Activated CD4-positive, CD25-positive, alpha-beta regulatory T cell treated with anti-CD3 and anti-CD28 coated beads, Interleukin-2, amount 50 U/mL, for 24 hours (primary cell): ENCODE measurements around the gene TEKT3.

ENCODE experiments used
- ATAC-seq, 2 donors: fragments of 150-1000 bp; cut with Tn5 transposase; one replicate each; pipeline ENCODE4 v1.10.0; 2021; ENCODE audit warnings: mild to moderate bottlenecking in 1 of 2, moderate library complexity in 1 of 2

The TEKT3 gene

DNA sequence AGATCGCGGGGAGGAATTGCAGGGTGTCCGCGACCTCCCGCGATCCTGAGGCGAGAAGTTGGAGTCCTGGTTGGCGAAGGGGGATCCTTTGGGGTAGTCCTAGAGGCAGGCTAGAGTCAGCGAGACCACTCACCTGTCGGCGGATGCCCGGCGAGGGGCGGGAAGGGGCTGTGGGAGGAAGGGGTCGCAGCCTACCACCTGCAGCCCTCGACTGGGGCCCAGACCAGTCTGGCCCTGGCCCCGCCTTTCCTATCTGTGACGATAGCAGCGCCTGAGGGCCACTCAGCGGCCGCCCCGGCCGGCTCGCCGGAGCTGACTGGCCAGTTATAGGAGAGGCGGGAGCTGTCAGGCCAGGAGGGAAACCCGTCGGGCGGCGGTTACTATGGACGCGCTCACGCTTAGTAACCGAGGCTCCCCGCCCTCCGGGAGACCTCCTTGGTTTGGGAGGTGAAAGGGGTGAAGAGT, at the start of gene TEKT3:
TEKT3 (minus strand) TSS at position 213 of the 465 bp plus-strand sequence. CDS start 10,012 bp downstream, outside the sequence.
- ATAC-seq: peak; percentile 20 to 68

DNA sequence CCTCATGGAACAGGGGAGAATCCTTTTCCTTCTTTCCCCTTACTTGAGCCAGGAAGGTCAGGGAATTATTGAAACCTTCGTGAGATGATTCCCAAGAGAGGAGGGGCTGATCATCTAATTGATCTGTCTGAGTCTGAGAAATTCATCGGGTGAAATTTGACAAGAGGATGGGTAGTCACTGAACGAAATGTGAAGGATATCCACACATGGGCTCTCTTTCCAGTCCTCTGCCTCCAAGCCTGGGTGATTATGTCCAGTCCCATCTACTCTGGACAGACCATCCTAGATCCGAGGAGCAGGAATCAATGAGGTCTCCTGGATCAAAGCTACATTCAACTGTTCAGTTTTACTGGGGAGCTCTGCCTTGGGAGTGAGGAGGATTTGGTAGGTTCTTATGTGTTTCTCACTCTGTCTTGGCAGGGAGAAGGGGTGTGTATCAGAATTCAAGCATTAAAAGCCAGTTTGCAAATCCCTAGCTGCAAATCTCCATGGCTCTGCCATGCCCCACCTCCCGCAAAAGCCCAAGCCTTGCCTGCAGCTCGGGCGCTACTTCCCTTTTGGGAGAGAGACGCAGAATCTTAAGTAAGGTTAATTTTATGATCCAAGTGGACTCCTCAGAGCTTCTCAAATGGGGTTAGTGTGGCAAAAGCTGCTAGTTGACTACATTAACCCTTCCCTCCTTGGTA, 47.1 kb upstream of the TEKT3 start:
- no peak for ATAC-seq

DNA sequence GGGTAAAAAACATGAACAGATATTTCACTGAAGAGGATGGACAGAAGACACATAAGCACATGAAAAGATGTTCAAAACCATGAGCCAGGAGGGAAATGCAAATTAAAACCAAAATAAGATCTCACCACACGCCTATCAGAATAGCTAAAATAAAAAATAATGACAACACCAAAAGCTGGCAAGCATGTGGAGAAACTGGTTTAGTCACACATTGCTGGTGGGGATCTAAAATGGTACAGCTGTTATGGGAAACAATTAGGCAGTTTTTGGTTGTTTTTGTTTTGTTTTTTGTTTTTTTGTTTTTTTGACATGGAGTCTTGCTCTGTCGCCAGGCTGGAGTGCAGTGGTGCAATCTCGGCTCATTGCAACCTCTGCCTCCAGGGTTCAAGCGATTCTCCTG, 44.7 kb upstream of the TEKT3 start:
- ATAC-seq: no peak

DNA sequence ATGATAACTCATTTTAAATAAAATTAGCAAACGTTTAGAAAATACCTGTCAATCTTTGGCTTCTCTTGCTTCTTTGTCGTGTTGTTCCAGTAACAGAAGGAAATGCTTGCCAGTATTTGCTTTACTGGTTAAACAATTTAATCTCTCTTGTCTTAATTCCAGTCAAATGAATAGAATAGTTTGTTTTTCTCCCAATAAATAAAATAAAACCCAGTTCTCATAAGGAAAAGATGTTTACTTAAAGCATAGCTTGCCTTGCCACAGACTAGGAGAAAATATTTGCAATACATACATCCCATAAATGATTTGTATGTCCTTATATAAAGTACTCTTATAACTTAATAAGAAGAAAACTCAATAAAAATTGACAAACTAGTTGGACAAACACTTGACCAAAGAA, 43.9 kb upstream of the TEKT3 start:
- ATAC-seq: no peak

DNA sequence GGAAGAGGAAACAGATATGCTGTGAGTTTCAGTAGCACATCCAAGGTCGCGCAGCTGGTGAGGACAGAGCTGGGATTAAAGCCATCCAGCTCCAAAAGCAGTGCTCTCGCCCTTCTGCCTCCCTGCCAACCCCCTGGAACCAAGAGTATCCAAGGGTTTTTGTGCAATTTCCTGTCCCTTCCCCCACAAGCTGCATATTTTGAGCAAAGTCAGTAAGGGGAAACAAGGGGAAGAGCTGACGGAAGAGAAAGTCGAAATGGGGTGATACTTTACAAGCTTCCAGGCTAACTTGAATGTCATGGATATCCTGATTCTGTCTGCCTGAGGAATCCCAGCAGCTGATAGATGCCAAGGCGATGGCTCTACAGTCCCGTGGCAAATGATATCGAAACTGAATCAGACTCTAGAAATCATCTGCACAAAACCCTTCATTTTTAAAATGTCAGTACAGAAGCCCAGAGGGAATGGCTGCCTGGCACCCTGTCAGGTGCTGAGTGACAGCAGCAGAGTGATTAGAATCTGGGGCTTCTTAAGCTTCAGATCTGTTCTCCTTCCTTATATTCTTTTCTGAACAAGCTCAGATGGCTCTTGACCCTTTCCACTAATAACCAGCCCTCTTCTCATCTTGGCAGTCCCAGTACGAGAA, 42.9 kb upstream of the TEKT3 start:
- no peak for ATAC-seq

DNA sequence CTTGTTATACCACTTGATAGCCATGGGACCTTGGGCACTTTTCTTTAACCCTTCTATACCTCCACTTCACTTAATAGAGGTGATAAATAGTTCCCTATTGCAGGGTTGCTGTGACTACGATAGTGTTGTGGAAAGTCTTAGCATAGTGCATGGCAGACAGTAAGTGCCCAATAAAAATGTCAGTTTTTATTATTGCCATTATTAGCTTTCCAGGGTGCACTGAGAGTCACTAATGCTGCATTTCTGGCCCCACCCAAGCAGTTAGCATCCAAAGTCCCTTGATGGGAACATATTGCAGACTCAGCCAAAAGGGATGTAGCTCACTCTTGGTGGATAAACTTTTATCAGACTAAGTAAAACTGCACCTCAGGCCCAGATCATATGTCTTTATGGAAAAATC, 41.5 kb upstream of the TEKT3 start:
- ATAC-seq: no peak

DNA sequence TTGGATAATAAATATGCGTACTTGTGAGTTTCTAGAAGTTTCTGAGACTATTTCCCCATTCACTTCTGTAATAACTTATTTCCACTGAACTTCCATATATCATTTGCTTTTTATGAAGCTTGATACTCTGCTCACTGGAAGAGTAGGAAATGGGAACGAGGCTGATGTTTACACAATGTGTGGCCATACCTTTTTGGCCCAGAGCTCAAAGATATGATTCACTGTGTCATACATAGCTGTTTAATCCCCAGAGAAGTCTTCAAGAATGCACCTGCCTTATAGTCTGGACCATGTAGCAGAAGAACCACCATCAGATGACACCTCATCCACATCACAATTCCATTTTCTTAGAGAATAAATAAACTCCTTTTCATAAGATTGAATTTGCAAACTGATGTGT, 40.3 kb upstream of the TEKT3 start:
- ATAC-seq: no peak

DNA sequence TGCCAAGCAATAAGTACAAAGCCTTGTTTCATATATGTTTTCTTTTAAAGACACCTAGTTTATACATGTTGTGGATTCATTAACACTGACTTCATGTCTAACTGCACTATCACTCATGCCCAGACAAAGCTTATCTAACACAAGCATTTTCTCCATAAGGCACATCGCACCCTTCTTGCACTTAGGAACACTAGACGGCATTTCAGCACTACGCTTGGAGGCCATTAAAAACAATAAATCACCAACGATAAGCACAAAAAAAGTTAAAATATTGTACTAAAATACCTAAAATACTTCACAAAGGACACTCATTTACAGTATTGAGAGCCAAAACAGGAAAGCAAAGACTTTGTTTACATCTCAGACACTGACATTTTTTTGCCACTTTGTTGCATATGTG, 39.0 kb upstream of the TEKT3 start:
- ATAC-seq: no peak

DNA sequence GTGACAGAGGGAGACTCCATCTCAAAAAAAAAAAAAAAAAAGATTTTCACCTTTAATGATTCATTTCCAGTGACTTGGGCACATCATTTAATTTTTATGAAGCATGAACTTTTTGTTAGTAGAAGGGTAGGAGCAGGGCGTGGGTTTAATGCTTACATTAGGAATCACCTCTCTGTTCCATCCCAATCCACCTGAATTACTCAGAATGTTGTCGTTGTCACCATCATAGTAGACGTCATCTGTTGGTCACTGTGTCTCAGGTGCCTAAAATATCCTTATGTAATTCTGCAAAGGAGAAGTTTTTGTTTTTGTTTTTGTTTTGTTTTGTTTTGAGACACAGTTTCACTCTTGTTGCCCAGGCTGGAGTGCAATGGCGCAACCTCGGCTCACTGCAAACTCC, 38.3 kb upstream of the TEKT3 start:
- ATAC-seq: no peak

DNA sequence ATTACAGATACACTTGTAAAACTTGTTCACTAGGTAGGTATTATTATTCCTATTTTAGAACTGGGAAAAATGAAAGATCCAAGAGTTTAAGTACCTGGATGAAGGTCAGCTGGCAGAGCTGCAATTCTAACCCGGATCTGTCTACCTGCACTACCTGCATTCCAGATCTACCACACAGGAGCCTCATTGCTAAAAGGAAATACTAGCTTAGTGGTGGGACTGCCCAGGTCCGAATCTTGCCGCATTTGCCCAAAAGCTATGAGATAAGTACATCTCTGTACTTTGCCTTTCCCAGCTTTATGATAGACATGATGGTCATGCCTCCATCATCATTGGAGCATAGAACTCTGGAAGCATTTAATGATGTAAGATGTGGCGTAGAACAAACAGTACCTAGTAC, 36.8 kb upstream of the TEKT3 start:
- no peak for ATAC-seq

DNA sequence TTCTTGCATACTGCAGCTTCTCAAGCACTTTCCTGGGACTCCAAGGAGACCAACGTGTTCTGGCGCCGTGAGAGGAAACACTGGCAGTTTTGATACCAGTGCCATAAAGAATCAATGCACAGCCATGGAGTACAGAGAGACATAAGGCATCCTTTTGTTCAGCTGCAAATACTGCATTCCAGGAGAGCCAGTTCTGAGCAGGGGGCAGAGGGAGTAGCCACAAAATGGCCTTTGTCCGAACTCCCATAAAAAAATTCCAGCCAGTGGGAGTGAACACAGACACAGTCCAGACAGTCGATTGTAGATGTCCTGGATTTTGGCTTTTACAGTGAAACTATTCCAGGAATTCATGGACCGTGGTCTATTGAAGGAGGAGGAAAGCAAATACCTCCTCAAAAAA, 36.2 kb upstream of the TEKT3 start:
- ATAC-seq: no peak

DNA sequence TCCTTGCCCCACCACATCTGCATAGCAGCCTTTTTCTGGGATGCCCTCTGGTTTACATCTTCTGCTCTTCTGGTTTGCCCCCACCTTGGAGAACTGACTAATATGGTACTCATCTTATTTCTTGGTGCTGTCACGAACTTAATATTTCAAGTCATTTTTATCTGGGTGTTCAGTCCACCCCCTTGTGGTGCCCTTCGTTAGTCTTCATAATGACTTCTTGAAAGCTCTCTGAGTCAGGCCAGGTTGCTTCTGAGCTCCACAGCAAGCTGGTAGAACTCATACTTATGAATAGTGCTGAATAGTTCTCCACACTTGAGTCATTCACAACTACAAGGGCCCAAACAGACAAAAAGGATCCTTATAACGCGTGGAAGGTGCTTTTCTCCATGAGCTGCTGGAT, 35.8 kb upstream of the TEKT3 start:
- no peak for ATAC-seq

DNA sequence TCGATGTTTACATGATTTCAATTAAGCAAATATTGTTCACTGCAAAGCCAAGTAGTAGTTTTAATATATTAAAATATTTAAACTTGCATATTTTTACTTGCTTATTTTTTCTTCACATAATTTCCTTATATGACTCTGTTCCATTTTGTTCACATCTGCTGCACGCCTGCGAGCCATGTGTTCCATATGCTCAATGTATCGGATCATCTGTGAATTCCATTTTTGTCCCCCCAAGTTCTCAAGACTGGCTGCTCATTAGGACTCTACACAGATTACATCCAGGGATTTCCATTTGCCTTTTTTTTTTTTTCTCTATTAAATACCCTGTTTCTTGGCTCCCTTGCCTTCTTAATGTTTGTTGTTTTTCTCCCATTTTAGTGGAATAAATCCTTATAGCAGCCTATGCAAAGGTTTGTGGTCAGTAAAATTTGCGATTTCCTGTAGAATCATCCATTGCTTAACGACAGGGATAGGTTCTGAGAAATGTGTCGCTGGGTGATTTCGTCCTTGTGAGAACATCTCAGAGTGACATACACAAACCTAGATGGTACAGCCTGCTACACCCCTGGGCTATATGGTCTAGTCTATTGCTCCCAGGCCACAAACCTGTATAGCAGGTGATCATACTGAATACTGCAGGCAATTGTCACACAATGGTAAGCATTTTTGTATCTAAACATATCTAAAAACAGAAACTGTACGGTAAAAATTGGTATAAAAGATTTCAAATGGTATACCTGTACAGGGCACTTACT, 30.2 kb upstream of the TEKT3 start:
- no peak for ATAC-seq

DNA sequence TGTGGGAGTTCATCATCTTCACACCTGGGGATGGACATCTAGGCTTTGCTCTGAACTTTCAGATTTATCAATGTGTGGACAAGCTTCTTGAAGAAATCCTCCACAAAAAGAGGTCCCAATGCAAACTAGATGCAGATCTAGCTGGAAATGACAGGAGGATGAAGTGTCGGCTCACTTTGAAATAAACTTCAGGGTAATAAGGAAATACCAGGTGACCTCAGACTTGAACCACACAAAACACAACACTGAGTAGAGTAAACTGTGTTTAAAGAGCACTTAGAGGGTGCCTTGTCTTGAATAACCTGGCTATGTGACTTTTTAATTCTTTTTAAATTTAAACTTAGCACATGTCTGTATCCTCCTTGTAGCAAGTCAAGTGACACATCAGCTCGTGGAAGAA, 27.2 kb upstream of the TEKT3 start:
- ATAC-seq: no peak

DNA sequence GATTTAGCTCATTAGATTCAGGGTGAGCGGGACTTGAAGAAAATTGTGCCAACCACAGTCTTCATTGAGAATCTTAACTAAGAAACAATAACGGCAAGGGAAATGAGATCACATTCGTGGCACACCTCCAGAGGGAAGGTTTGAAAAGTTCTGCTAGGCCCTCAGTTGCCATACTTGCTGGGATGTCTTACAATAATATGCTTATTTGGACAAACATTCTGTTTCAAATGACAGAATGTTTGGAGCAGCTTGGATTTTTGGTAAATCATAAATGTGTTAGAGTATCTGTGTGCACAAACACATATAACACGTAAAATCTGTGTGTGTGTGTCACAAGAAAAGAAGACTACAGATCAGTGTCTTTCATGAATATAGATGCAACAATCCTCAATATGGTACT, 24.6 kb upstream of the TEKT3 start:
- ATAC-seq: no peak

DNA sequence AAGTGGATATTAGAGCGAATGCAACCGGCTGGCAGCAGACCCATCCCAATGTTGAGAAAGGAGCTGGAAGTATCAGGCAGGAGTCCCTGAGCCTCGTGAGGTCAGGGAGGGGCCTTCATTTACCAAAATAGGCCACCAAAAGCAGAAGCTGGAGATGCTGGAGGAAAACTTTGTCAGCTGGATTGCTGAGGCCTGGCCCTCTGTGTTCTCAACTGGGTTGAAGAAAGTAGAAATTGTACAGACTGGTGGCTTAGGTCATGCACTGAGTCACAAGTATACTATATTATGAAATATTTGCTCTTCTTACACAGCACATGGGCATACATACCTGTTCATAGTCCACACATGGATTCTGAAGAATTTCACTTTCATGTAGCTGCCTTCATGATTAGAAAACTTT, 23.2 kb upstream of the TEKT3 start:
- no peak for ATAC-seq

DNA sequence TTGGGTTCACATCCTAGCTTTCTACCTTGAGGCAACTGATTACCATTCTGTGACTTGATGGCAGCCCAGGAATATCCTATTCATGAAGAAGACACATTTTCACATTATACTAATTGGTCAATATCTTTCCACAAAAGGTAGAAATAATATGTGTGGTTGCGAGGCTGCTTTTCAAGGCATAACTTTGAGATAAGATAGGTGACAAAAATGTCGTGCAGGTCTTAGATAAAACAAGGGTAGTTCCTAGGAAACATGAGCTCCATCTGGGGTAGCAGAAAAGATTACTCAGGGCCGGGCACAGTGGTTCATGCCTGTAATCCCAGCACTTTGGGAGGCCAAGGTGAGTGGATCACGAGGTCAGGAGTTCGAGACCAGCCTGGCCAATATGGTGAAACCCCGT, 22.3 kb upstream of the TEKT3 start:
- ATAC-seq: no peak

DNA sequence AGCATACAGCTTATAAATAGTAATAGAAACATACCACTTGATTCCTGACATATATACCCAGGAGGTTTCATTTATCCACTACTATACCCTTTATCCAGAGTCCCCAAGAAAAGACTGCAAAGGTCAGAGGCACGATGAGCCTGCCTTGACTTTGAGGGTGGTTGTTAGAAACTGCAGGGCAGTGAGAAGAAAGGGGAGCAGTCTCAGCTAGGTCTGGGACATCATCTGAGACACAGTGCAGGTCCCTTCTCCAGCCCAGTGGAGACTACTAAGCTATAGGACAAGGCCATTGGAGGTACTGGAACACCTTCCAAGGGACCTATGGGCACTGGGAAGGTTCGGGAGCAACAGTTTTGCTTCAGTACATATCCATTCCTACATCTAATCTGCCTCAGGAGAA, 20.2 kb upstream of the TEKT3 start:
- no peak for ATAC-seq

DNA sequence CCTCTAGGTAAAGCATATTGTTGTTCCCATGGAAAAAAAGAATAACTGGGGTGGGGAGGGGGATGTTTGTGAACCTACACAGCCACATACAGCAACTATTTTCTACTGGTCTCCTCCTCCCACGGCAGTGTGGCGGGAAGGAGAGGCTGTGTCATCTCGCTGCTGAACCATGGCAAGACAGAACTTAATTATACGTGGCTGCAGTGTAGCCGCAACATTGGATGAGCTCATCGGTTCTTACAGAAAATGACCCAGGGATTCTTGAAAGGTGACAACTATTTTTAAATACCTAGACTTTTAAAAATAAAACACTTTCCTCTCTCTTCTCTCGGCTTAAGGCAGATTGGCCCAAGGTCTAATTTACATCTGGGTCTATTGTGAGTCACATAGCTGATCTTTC, 19.8 kb upstream of the TEKT3 start:
- ATAC-seq: no peak

DNA sequence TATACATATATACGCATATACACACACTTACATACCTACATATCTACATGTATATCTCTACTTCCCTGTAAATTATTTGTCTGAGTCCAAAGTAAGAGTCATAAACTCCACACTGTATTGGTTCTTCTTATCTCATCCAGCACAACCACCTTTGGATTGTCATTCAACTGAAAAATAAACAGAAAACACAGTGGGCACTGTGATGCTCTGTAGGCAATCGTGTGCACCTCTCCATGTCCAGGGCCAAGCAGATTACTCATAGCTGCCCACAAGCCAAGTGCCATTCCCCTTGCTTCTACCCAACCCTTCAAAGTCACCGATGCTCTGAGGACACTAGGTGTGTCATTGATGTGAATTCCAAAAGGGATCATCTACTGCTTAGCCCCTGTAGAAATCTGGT, 12.9 kb upstream of the TEKT3 start:
- ATAC-seq: no peak

DNA sequence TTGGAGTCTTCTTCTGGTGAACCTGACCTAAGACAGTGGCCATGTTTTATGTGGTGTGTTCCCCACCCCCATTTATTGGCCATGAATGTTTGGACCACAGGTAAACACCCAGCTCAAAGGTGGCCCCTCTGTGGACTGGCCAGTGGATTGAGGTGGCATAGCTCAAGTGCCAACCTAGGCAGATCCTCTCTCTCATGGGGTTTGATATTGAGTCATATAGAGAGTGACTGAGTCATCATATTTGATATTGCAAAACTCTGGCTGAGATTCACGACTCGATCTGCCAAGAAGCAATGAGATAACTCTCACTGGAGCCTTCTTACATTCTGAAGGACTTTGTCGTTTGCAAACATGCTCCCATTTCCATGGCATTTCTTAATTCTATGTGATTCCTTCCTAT, 10.5 kb upstream of the TEKT3 start:
- peak in 1 of 2 donors; percentile 41 for ATAC-seq

DNA sequence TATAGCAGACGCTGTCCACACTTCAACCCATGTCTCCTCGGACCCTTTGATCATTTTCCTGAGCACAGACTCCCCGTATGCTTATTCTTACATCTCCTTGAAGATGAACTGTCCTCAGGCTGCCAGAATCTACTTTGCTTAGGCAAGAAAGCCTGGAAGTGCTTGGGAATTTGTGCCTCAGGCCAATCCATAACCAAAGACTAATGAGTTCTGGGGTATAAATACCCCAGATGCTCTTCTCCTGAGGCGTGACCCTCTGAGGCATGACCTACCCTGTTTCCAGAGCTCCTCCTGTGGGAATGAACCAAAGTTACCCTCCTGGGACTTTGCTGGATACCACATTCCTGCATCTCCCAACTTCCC, 10.1 kb upstream of the TEKT3 start:
- no peak for ATAC-seq

DNA sequence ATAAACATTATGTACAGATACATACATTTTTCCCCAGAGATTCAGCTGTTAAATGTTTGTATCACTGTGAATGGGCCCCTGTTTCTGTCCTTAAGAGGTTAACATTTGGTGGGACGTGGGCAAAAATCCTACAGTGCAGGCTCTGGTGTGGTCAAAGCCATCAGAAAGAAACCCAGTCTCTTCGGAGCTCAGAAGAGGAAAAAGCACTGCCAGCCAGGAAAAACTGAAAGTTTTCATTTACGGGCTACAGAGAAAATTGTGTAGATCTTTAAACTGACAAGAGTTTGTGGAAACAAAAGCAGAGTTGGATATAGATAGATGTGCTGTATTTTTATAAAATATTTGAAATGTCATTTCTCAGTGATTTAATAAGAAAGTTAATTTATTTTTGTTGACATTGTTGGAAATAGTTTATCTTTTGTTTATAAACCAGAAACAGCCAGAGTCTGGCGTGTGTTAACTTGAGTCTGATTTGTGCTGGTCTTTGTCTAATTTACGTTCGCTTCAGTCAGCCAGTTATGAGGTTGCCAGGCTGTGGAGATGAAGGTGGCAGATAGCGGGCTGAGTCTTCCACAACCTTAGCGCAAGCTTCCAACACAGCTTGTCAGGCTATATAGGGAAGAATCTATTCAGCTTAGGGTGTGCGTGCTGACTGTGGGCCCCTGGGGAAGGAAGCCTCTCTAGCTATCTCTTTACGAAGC, 9.5 kb upstream of the TEKT3 start:
- ATAC-seq: no peak

DNA sequence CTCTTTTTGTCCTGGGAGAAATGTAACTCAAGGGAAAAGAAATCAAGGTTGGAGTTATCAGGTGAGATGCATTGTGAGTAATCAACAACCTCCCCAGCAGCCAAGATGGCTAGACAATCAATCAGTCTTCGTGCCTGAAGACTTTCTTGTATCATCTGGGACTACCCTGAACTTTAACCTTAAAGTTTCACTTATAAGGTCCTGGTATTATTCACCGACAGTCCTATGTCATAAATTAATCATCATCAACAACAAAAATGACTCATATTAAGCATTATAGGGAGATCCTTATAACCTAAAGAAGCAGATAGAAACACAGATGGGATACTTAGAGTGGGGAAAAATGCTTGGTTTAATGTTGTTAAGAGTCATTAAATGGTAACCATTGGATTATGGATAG, 7.7 kb upstream of the TEKT3 start:
- no peak for ATAC-seq
